ENCODE data around the gene SNTG2. TPM values are rescaled to one million over a fixed set of nuclear protein-coding genes. Genes with fewer than 3 reads are reported as not detected.

The SNTG2 gene
- total RNA-seq, 2 experiments from 2014 or later: 2.5 to 3.2 TPM

DNA sequence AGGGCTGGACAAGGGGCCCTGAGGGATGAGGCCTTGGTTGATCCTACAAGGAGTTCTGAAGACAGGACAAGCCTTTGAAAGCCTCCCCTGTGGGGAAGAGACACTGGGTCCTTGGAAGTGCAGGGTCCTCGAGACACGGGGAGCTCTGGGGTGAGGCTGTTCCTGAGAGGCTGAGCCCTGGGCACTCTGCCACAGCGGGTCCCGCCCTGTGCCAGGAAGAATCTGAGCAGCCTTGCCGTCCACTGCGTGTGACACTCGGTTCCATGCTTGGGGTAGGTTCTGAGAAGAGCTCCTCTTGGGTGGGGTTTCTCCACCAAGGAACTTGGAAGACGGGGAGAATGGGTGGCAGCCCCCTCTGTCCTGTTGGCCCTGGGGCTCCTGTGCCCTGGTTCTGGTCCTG, 13.9 kb downstream of the SNTG2 start:
- no peak overlapping the region for H3K4me3 Mint-ChIP-seq
- no peaks in the 10 kb centered on the region for H3K36me3 Mint-ChIP-seq (ENCODE audit: low read depth)
- ChIA-PET CTCF (no interaction called here), POLR2A (no interaction called here)
- intact Hi-C loops (cut with micrococcal nuclease): no loop called here
- H3K4me1 Mint-ChIP-seq (ENCODE audit: low read depth): peaks cover 2% of the 10 kb centered on the region
- DNase-seq: no peak
- no peak overlapping the region for H3K27ac Mint-ChIP-seq
- H3K9me3 Mint-ChIP-seq: peaks cover 8% of the 10 kb centered on the region
- no peak for ATAC-seq
- TF ChIP-seq, protein P1, sequence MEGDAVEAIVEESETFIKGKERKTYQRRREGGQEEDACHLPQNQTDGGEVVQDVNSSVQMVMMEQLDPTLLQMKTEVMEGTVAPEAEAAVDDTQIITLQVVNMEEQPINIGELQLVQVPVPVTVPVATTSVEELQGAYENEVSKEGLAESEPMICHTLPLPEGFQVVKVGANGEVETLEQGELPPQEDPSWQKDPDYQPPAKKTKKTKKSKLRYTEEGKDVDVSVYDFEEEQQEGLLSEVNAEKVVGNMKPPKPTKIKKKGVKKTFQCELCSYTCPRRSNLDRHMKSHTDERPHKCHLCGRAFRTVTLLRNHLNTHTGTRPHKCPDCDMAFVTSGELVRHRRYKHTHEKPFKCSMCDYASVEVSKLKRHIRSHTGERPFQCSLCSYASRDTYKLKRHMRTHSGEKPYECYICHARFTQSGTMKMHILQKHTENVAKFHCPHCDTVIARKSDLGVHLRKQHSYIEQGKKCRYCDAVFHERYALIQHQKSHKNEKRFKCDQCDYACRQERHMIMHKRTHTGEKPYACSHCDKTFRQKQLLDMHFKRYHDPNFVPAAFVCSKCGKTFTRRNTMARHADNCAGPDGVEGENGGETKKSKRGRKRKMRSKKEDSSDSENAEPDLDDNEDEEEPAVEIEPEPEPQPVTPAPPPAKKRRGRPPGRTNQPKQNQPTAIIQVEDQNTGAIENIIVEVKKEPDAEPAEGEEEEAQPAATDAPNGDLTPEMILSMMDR (IDR thresholded peaks at IDR 0.05): no peak
- H3K27me3 Mint-ChIP-seq: peaks cover 2% of the 10 kb centered on the region

- no peak for ATAC-seq
- H3K27ac Mint-ChIP-seq: no peak overlapping the region
- POLR2A ChIA-PET: no interaction called here
- peaks cover 2% of the 10 kb centered on the region for H3K27me3 Mint-ChIP-seq
- H3K4me3 Mint-ChIP-seq: no peak overlapping the region
- TF ChIP-seq, protein P1 (IDR thresholded peaks at IDR 0.05): no peak
- peaks cover under 1% of the 10 kb centered on the region for H3K36me3 Mint-ChIP-seq (ENCODE audit: low read depth)
- intact Hi-C loops (cut with micrococcal nuclease): no loop called here
- peaks cover 2% of the 10 kb centered on the region for H3K4me1 Mint-ChIP-seq (ENCODE audit: low read depth)
- CTCF ChIA-PET: no interaction called here
- peaks cover 8% of the 10 kb centered on the region for H3K9me3 Mint-ChIP-seq
- no peak for DNase-seq
These were observed 15.0 kb downstream of the SNTG2 start for GRCh38 chr2:965640-966147.

DNA sequence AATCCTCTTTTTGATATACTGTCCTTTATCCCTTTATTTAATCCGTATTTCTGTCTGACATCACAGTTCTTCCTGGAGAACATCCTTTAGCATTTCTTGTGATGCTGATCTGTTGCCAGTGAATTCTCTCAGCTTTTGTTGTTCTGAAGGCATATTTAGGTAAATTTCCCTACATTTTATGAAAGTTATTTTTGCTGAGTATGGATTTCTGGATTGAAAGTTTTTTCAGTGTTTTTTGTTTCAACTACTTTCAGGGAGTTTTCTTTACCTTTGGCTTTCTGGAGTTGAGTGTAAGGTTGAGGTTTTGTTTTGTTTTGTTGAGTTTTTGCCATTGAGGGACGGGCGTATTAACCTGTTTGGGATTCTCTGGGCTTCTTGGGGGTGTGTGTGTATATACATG, 22.5 kb downstream of the SNTG2 start:
- Mint-ChIP-seq H3K4me1 (ENCODE audit: low read depth) (peaks cover 44% of the 10 kb centered on the region), H3K27ac (peak overlapping the region; percentile 92), H3K4me3 (peak overlapping the region; percentile 37), H3K36me3 (ENCODE audit: low read depth) (peaks cover 16% of the 10 kb centered on the region), H3K27me3 (peaks cover 2% of the 10 kb centered on the region), H3K9me3 (peaks cover 23% of the 10 kb centered on the region)
- TF ChIP-seq, protein P1 (IDR thresholded peaks at IDR 0.05): no peak
- ATAC-seq (no peak), DNase-seq (no peak)
- POLR2A ChIA-PET: no interaction called here
- intact Hi-C loops (cut with micrococcal nuclease): no loop called here
- CTCF ChIA-PET: interaction anchor here (1.3 kb wide), 1 partner anchor 23 kb away, joined by 3 read pairs; the partner anchor contains the start of gene SNTG2

- Mint-ChIP-seq H3K4me1 (ENCODE audit: low read depth) (peaks cover 49% of the 10 kb centered on the region), H3K27ac (peak overlapping the region; percentile 92), H3K27me3 (no peaks in the 10 kb centered on the region), H3K36me3 (ENCODE audit: low read depth) (peaks cover 16% of the 10 kb centered on the region), H3K9me3 (peaks cover 17% of the 10 kb centered on the region), H3K4me3 (peak overlapping the region; percentile 37)
- ChIA-PET POLR2A (interaction anchor here (1.1 to 1.4 kb wide), 3 partner anchors 12 to 23 kb away, joined by 3 to 8 read pairs (median 6); partner anchors contain the start of gene SNTG2), CTCF (interaction anchor here (0.9 to 1.3 kb wide), 3 partner anchors 17 to 24 kb away, joined by 3 to 4 read pairs (median 3); partner anchors contain the start of gene SNTG2)
- DNase-seq: peak; percentile 80
- TF ChIP-seq, protein P1 (IDR thresholded peaks at IDR 0.05): no peak
- intact Hi-C loops (cut with micrococcal nuclease): no loop called here
- peak; percentile 94 for ATAC-seq
These were observed 23.4 kb downstream of the SNTG2 start for GRCh38 chr2:974054-974453.

GRCh38 chr2:974502-974901, 23.9 kb downstream of the SNTG2 start:
- peaks cover 16% of the 10 kb centered on the region for H3K36me3 Mint-ChIP-seq (ENCODE audit: low read depth)
- intact Hi-C loops (cut with micrococcal nuclease): no loop called here
- TF ChIP-seq, protein P1 (IDR thresholded peaks at IDR 0.05): no peak
- H3K27ac Mint-ChIP-seq: peak overlapping the region; percentile 92
- DNase-seq: peak; percentile 17
- peak; percentile 47 for ATAC-seq
- peak overlapping the region; percentile 37 for H3K4me3 Mint-ChIP-seq
- POLR2A ChIA-PET: interaction anchor here (1.1 to 1.4 kb wide), 3 partner anchors 11 to 24 kb away, joined by 3 to 8 read pairs (median 6); partner anchors contain the start of gene SNTG2
- no peaks in the 10 kb centered on the region for H3K27me3 Mint-ChIP-seq
- CTCF ChIA-PET: interaction anchor here (0.9 to 1.3 kb wide), 3 partner anchors 17 to 24 kb away, joined by 3 to 4 read pairs (median 3); partner anchors contain the start of gene SNTG2
- peaks cover 54% of the 10 kb centered on the region for H3K4me1 Mint-ChIP-seq (ENCODE audit: low read depth)
- peaks cover 15% of the 10 kb centered on the region for H3K9me3 Mint-ChIP-seq
